OCI-LY3 (cell line): Measurements from ENCODE around the gene NNT.

Experiments
- EZH2phosphoT487 ChIP-seq: fragments of 200-600 bp; shearing (Covaris generic); IDR thresholded peaks from 2 replicates; pipeline ENCODE4 v1.6.1; 2018; ENCODE audit warnings: antibody characterized with exemption, mixed run types, low read depth
- TF ChIP-seq, protein P1 (sequence below): fragments of 200-600, 300-600 bp; sonication (generic); IDR thresholded peaks from 2 replicates; pipeline ENCODE4 v1.5.1; 2014; ENCODE audit warnings: antibody characterized with exemption, low read length, low read depth

DNA sequence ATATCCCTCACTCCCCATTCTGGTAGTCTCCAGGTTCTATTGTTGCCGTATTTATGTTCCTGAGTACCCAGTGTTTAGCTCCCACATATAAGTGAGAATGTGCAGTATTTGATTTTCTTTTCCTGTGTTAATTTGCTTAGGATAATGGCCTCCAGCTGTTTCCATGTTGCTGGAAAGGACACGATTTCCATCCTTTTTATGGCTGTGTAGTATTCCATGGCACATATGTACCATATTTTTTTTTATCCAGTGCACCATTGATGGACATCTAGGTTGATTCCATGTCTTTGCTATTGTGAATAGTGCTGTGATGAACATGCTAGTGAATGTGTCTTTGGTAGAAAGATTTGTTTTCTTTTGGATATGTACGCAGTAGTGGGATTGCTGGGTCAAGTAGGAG lies 98.2 kb downstream of the NNT start:
- TF ChIP-seq, protein P1, sequence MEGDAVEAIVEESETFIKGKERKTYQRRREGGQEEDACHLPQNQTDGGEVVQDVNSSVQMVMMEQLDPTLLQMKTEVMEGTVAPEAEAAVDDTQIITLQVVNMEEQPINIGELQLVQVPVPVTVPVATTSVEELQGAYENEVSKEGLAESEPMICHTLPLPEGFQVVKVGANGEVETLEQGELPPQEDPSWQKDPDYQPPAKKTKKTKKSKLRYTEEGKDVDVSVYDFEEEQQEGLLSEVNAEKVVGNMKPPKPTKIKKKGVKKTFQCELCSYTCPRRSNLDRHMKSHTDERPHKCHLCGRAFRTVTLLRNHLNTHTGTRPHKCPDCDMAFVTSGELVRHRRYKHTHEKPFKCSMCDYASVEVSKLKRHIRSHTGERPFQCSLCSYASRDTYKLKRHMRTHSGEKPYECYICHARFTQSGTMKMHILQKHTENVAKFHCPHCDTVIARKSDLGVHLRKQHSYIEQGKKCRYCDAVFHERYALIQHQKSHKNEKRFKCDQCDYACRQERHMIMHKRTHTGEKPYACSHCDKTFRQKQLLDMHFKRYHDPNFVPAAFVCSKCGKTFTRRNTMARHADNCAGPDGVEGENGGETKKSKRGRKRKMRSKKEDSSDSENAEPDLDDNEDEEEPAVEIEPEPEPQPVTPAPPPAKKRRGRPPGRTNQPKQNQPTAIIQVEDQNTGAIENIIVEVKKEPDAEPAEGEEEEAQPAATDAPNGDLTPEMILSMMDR = no peak
- TF ChIP-seq EZH2phosphoT487 = no peak
